ACC112 (cell line): ENCODE measurements around the gene TCIRG1.

Source experiments
- H2AFZ ChIP-seq: fragments of 200-600 bp; sonication (generic); one replicate; pipeline ENCODE4 v1.6.0; 2017; ENCODE audit warnings: antibody characterized with exemption, low read length; ENCODE audit not compliant: unreplicated experiment
- H3K27ac ChIP-seq: fragments of 200-600 bp; sonication (generic); 2 replicates; pipeline ENCODE4 v1.5.1; 2014; ENCODE audit warnings: low read depth, mild to moderate bottlenecking, antibody characterized with exemption, low read length, moderate library complexity
- H3K27me3 ChIP-seq: fragments of 200-600 bp; sonication (generic); 2 replicates; pipeline ENCODE4 v1.6.1; 2014; ENCODE audit warnings: mild to moderate bottlenecking, antibody characterized with exemption, low read length, moderate library complexity, mixed read lengths; ENCODE audit not compliant: insufficient read depth
- H3K36me3 ChIP-seq: fragments of 200-600 bp; sonication (generic); 2 replicates; pipeline ENCODE4 v1.6.1; 2016; ENCODE audit warnings: mild to moderate bottlenecking, antibody characterized with exemption, low read length, moderate library complexity, mixed read lengths; ENCODE audit not compliant: insufficient read depth
- H3K4me1 ChIP-seq: fragments of 200-600 bp; sonication (generic); one replicate; pipeline ENCODE4 v1.6.1; 2016; ENCODE audit warnings: low read length, mixed read lengths; ENCODE audit not compliant: insufficient read depth, unreplicated experiment, control insufficient read depth
- H3K4me3 ChIP-seq: fragments of 200-600 bp; sonication (generic); 2 replicates; pipeline ENCODE4 v1.5.1; 2014; ENCODE audit warnings: mild to moderate bottlenecking, low read depth, low read length
- H3K79me2 ChIP-seq: fragments of 200-600 bp; sonication (generic); one replicate; pipeline ENCODE4 v1.6.0; 2016; ENCODE audit warnings: low read length; ENCODE audit not compliant: control insufficient read depth, unreplicated experiment, insufficient read depth

Gene TCIRG1

GRCh38 chr11:67998150-67999045 is 40.4 kb upstream of the TCIRG1 start:
- Histone ChIP-seq H3K4me3 (no peak overlapping the region), H3K27me3 (no peaks in the 10 kb centered on the region), H3K36me3 (no peaks in the 10 kb centered on the region), H3K27ac (no peak overlapping the region), H3K79me2 (no peaks in the 10 kb centered on the region), H3K4me1 (no peaks in the 10 kb centered on the region), H2AFZ (no peak overlapping the region)

GRCh38 chr11:67999201-67999629 is 39.6 kb upstream of the TCIRG1 start:
- H3K36me3 ChIP-seq, result no peaks in the 10 kb centered on the region
- no peaks in the 10 kb centered on the region for H3K4me1 ChIP-seq
- H3K4me3 ChIP-seq, result no peak overlapping the region
- H3K79me2 ChIP-seq, result no peaks in the 10 kb centered on the region
- H3K27ac ChIP-seq, result no peak overlapping the region
- H3K27me3 ChIP-seq, result no peaks in the 10 kb centered on the region
- no peak overlapping the region for H2AFZ ChIP-seq

- no peaks in the 10 kb centered on the region for H3K27me3 ChIP-seq
- H2AFZ ChIP-seq, result no peak overlapping the region
- H3K4me3 ChIP-seq, result no peak overlapping the region
- H3K79me2 ChIP-seq, result no peaks in the 10 kb centered on the region
- H3K4me1 ChIP-seq, result no peaks in the 10 kb centered on the region
- no peak overlapping the region for H3K27ac ChIP-seq
- no peaks in the 10 kb centered on the region for H3K36me3 ChIP-seq
Observed at GRCh38 chr11:67999704-68000103, 39.1 kb upstream of the TCIRG1 start.

- Histone ChIP-seq H2AFZ (no peak overlapping the region), H3K27ac (no peak overlapping the region), H3K79me2 (no peaks in the 10 kb centered on the region), H3K36me3 (no peaks in the 10 kb centered on the region), H3K4me1 (no peaks in the 10 kb centered on the region), H3K27me3 (no peaks in the 10 kb centered on the region), H3K4me3 (peak overlapping the region; percentile 88)
Observed at GRCh38 chr11:68002575-68002937, 36.3 kb upstream of the TCIRG1 start.

- H3K27ac ChIP-seq, result no peak overlapping the region
Observed at GRCh38 chr11:68002938-68003845, 35.6 kb upstream of the TCIRG1 start.

GRCh38 chr11:68003846-68004550 is 34.8 kb upstream of the TCIRG1 start, which contains the start of gene UNC93B1:
Gene UNC93B1, minus strand, starts transcription at chr11:68004097. Its CDS starts 54 bp downstream, at chr11:68004043.
- Histone ChIP-seq H3K4me1 (peaks cover 5% of the 10 kb centered on the region), H3K27ac (no peak within 1 kb of the TSS)

More at GRCh38 chr11:68002938-68003845, 35.6 kb upstream of the TCIRG1 start:
- H3K79me2 ChIP-seq, result no peaks in the 10 kb centered on the region
- no peaks in the 10 kb centered on the region for H3K27me3 ChIP-seq
- H3K4me3 ChIP-seq, result peak overlapping the region; percentile 88
- H3K4me1 ChIP-seq, result no peaks in the 10 kb centered on the region
- no peaks in the 10 kb centered on the region for H3K36me3 ChIP-seq
- H2AFZ ChIP-seq, result peak overlapping the region; percentile 34

GRCh38 chr11:68004551-68005335 is 34.1 kb upstream of the TCIRG1 start:
- Histone ChIP-seq H2AFZ (no peak overlapping the region), H3K4me1 (peaks cover 12% of the 10 kb centered on the region), H3K27ac (no peak overlapping the region), H3K36me3 (no peaks in the 10 kb centered on the region), H3K79me2 (no peaks in the 10 kb centered on the region), H3K27me3 (no peaks in the 10 kb centered on the region), H3K4me3 (peak overlapping the region; percentile 88)

More at GRCh38 chr11:68003846-68004550, 34.8 kb upstream of the TCIRG1 start, which contains the start of gene UNC93B1:
- Histone ChIP-seq H3K79me2 (no peaks in the 10 kb centered on the region), H3K27me3 (no peaks in the 10 kb centered on the region), H3K4me3 (peak within 1 kb of the TSS; percentile 88), H3K36me3 (no peaks in the 10 kb centered on the region), H2AFZ (peak within 1 kb of the TSS; percentile 34)

GRCh38 chr11:68006606-68007166 is 32.1 kb upstream of the TCIRG1 start:
- H2AFZ ChIP-seq, result no peak overlapping the region
- H3K36me3 ChIP-seq, result no peaks in the 10 kb centered on the region
- H3K4me3 ChIP-seq, result no peak overlapping the region
- H3K27me3 ChIP-seq, result no peaks in the 10 kb centered on the region
- no peak overlapping the region for H3K27ac ChIP-seq
- peaks cover 7% of the 10 kb centered on the region for H3K79me2 ChIP-seq
- peaks cover 22% of the 10 kb centered on the region for H3K4me1 ChIP-seq

- H3K27me3 ChIP-seq, result no peaks in the 10 kb centered on the region
- H3K4me1 ChIP-seq, result peaks cover 32% of the 10 kb centered on the region
- peaks cover 18% of the 10 kb centered on the region for H3K79me2 ChIP-seq
- no peak overlapping the region for H2AFZ ChIP-seq
- no peak overlapping the region for H3K27ac ChIP-seq
- no peak overlapping the region for H3K4me3 ChIP-seq
- no peaks in the 10 kb centered on the region for H3K36me3 ChIP-seq
Observed at GRCh38 chr11:68007498-68008380, 31.1 kb upstream of the TCIRG1 start.
